ENCODE results near the gene ITGB4. TPM values are rescaled to one million over a fixed set of nuclear protein-coding genes. Genes with fewer than 3 reads are reported as not detected.

Gene ITGB4
- total RNA-seq, 1 donor from 2014 or later, result 6.6 TPM

- Histone ChIP-seq H3K9me3 (ENCODE audit: insufficient read depth, low read depth, low read length) (no peaks in the 10 kb centered on the region), H3K79me2 (ENCODE audit: insufficient read depth, low read length) (peaks cover 48% of the 10 kb centered on the region), H3K9ac (ENCODE audit: low read length) (peak overlapping the region; percentile 91), H3K27ac (ENCODE audit: low read depth, low read length) (peak overlapping the region; percentile 100), H3K36me3 (ENCODE audit: insufficient read depth, low read length) (no peaks in the 10 kb centered on the region), H3K4me2 (ENCODE audit: low read length) (peak overlapping the region; percentile 86), H3K4me3 (ENCODE audit: insufficient read depth, low read depth, low read length) (peak overlapping the region; percentile 61), H3K27me3 (ENCODE audit: insufficient read depth, low read length) (no peaks in the 10 kb centered on the region), H4K20me1 (ENCODE audit: insufficient read depth, low read length) (no peaks in the 10 kb centered on the region), H3K4me1 (ENCODE audit: insufficient read depth, low read length) (peaks cover 28% of the 10 kb centered on the region), H2AFZ (ENCODE audit: low read depth, low read length) (peak overlapping the region; percentile 76)
- Mint-ChIP-seq H3K4me3 (ENCODE audit: unreplicated experiment) (peak overlapping the region; percentile 92), H3K27ac (ENCODE audit: unreplicated experiment) (peak overlapping the region; percentile 99), H3K4me1 (ENCODE audit: low read depth, unreplicated experiment) (peaks cover 23% of the 10 kb centered on the region), H3K27me3 (ENCODE audit: low read depth, unreplicated experiment) (no peaks in the 10 kb centered on the region), H3K9me3 (ENCODE audit: unreplicated experiment) (no peaks in the 10 kb centered on the region), H3K36me3 (ENCODE audit: low read depth, unreplicated experiment) (peaks cover 2% of the 10 kb centered on the region)
- DNase-seq (ENCODE audit: low read depth) (peak; percentile 72), FAIRE-seq (no peak)
- no peak for TF ChIP-seq CTCF (IDR thresholded peaks at IDR 0.05; ENCODE audit: insufficient read depth, low read depth, low read length)
- TF ChIP-seq EZH2 (IDR thresholded peaks at IDR 0.05; ENCODE audit: insufficient read depth, low read length), result no peak
Observed at GRCh38 chr17:75785016-75785890, 64.0 kb downstream of the ITGB4 start.

- Histone ChIP-seq H3K36me3 (ENCODE audit: insufficient read depth, low read length) (peaks cover 7% of the 10 kb centered on the region), H3K4me3 (ENCODE audit: insufficient read depth, low read depth, low read length) (no peak overlapping the region), H3K4me1 (ENCODE audit: insufficient read depth, low read length) (peaks cover 5% of the 10 kb centered on the region), H3K27ac (ENCODE audit: low read depth, low read length) (no peak overlapping the region), H3K9me3 (ENCODE audit: insufficient read depth, low read depth, low read length) (no peaks in the 10 kb centered on the region), H3K4me2 (ENCODE audit: low read length) (no peak overlapping the region), H3K27me3 (ENCODE audit: insufficient read depth, low read length) (no peaks in the 10 kb centered on the region), H3K9ac (ENCODE audit: low read length) (no peak overlapping the region), H4K20me1 (ENCODE audit: insufficient read depth, low read length) (peaks cover 11% of the 10 kb centered on the region), H3K79me2 (ENCODE audit: insufficient read depth, low read length) (peaks cover 95% of the 10 kb centered on the region), H2AFZ (ENCODE audit: low read depth, low read length) (no peak overlapping the region)
- Mint-ChIP-seq H3K4me1 (ENCODE audit: low read depth, unreplicated experiment) (peaks cover 13% of the 10 kb centered on the region), H3K27ac (ENCODE audit: unreplicated experiment) (no peak overlapping the region), H3K27me3 (ENCODE audit: low read depth, unreplicated experiment) (no peaks in the 10 kb centered on the region), H3K4me3 (ENCODE audit: unreplicated experiment) (no peak overlapping the region), H3K9me3 (ENCODE audit: unreplicated experiment) (peaks cover 1% of the 10 kb centered on the region), H3K36me3 (ENCODE audit: low read depth, unreplicated experiment) (peaks cover under 1% of the 10 kb centered on the region)
- DNase-seq (ENCODE audit: low read depth), result no peak
- no peak for TF ChIP-seq CTCF (IDR thresholded peaks at IDR 0.05; ENCODE audit: insufficient read depth, low read depth, low read length)
- no peak for TF ChIP-seq EZH2 (IDR thresholded peaks at IDR 0.05; ENCODE audit: insufficient read depth, low read length)
- FAIRE-seq, result no peak
Observed at GRCh38 chr17:75791254-75791653, 70.0 kb downstream of the ITGB4 start.

GRCh38 chr17:75793460-75793859 lies 72.2 kb downstream of the ITGB4 start:
- no peaks in the 10 kb centered on the region for H3K27me3 Mint-ChIP-seq (ENCODE audit: low read depth, unreplicated experiment)
- H3K27ac Mint-ChIP-seq (ENCODE audit: unreplicated experiment), result peak overlapping the region; percentile 41

More at GRCh38 chr17:75793460-75793859, 72.2 kb downstream of the ITGB4 start:
- Histone ChIP-seq H4K20me1 (ENCODE audit: insufficient read depth, low read length) (peaks cover 15% of the 10 kb centered on the region), H3K9me3 (ENCODE audit: insufficient read depth, low read depth, low read length) (no peaks in the 10 kb centered on the region), H3K27ac (ENCODE audit: low read depth, low read length) (no peak overlapping the region), H3K4me3 (ENCODE audit: insufficient read depth, low read depth, low read length) (no peak overlapping the region), H2AFZ (ENCODE audit: low read depth, low read length) (no peak overlapping the region), H3K36me3 (ENCODE audit: insufficient read depth, low read length) (peaks cover 12% of the 10 kb centered on the region), H3K4me2 (ENCODE audit: low read length) (no peak overlapping the region), H3K27me3 (ENCODE audit: insufficient read depth, low read length) (no peaks in the 10 kb centered on the region), H3K4me1 (ENCODE audit: insufficient read depth, low read length) (peaks cover 3% of the 10 kb centered on the region), H3K79me2 (ENCODE audit: insufficient read depth, low read length) (peaks cover 89% of the 10 kb centered on the region), H3K9ac (ENCODE audit: low read length) (no peak overlapping the region)
- H3K4me1 Mint-ChIP-seq (ENCODE audit: low read depth, unreplicated experiment), result peaks cover 11% of the 10 kb centered on the region
- TF ChIP-seq CTCF (IDR thresholded peaks at IDR 0.05; ENCODE audit: insufficient read depth, low read depth, low read length) (no peak), EZH2 (IDR thresholded peaks at IDR 0.05; ENCODE audit: insufficient read depth, low read length) (no peak)
- DNase-seq (ENCODE audit: low read depth) (no peak), FAIRE-seq (no peak)
- H3K4me3 Mint-ChIP-seq (ENCODE audit: unreplicated experiment), result no peak overlapping the region
- H3K36me3 Mint-ChIP-seq (ENCODE audit: low read depth, unreplicated experiment), result no peaks in the 10 kb centered on the region
- H3K9me3 Mint-ChIP-seq (ENCODE audit: unreplicated experiment), result peaks cover 1% of the 10 kb centered on the region
